ENCODE results near the gene CD300LG.

Gene CD300LG

GRCh38 chr17:43905985-43906852 is 59.2 kb downstream of the CD300LG start:
- peak; percentile 36 for DNase-seq (ENCODE audit: low read depth)
- H3K4me3 ChIP-seq (ENCODE audit: low read length): peak overlapping the region; percentile 36
- no peak for TF ChIP-seq CTCF (IDR thresholded peaks at IDR 0.05; ENCODE audit: insufficient read depth, low read depth, low read length, missing control alignments)

GRCh38 chr17:43906951-43907424 is 60.0 kb downstream of the CD300LG start:
- no peak for DNase-seq (ENCODE audit: low read depth)
- no peak for TF ChIP-seq CTCF (IDR thresholded peaks at IDR 0.05; ENCODE audit: insufficient read depth, low read depth, low read length, missing control alignments)
- H3K4me3 ChIP-seq (ENCODE audit: low read length): peak overlapping the region; percentile 36

- TF ChIP-seq CTCF (IDR thresholded peaks at IDR 0.05; ENCODE audit: insufficient read depth, low read depth, low read length, missing control alignments): peak; percentile 18
- DNase-seq (ENCODE audit: low read depth): peak; percentile 51
- H3K4me3 ChIP-seq (ENCODE audit: low read length): peak within 1 kb of the TSS; percentile 36
These were observed 60.5 kb downstream of the CD300LG start, which contains the start of gene MPP2 for GRCh38 chr17:43907425-43907981. Gene MPP2 (minus strand): TSS chr17:43907536. CDS start chr17:43904460, 3,076 bp downstream.

- peak; percentile 54 for DNase-seq (ENCODE audit: low read depth)
- TF ChIP-seq CTCF (IDR thresholded peaks at IDR 0.05; ENCODE audit: insufficient read depth, low read depth, low read length, missing control alignments): no peak
- H3K4me3 ChIP-seq (ENCODE audit: low read length): no peak overlapping the region
These were observed 61.2 kb downstream of the CD300LG start for GRCh38 chr17:43907998-43908721.

GRCh38 chr17:43909537-43910231 is 62.7 kb downstream of the CD300LG start:
- TF ChIP-seq CTCF (IDR thresholded peaks at IDR 0.05; ENCODE audit: insufficient read depth, low read depth, low read length, missing control alignments): no peak
- H3K4me3 ChIP-seq (ENCODE audit: low read length): no peak overlapping the region

GRCh38 chr17:43911904-43912303 is 64.9 kb downstream of the CD300LG start:
- no peak for TF ChIP-seq CTCF (IDR thresholded peaks at IDR 0.05; ENCODE audit: insufficient read depth, low read depth, low read length, missing control alignments)
- DNase-seq (ENCODE audit: low read depth): no peak
- H3K4me3 ChIP-seq (ENCODE audit: low read length): no peak overlapping the region

More at GRCh38 chr17:43909537-43910231, 62.7 kb downstream of the CD300LG start:
- DNase-seq (ENCODE audit: low read depth): no peak

All from epithelial cell of esophagus (primary cell).